MM.1S (cell line): Measurements from ENCODE around the gene SPOP.

ENCODE experiments used
- EZH2 ChIP-seq: fragments of 300-600 bp; sonication (generic); optimal IDR thresholded peaks from 2 replicates; pipeline ENCODE3; 2017; ENCODE audit warnings: low read depth, mild to moderate bottlenecking, antibody characterized with exemption, low read length, mixed read lengths
- EZH2phosphoT487 ChIP-seq: fragments of 300-600 bp; sonication (generic); IDR thresholded peaks from 2 replicates; pipeline ENCODE4 v1.6.1; 2018; ENCODE audit warnings: antibody characterized with exemption, low read length
- TF ChIP-seq, protein P1 (sequence below): fragments of 300-600 bp; sonication (generic); IDR thresholded peaks from 2 replicates; pipeline ENCODE4 v1.5.1; 2016; ENCODE audit warnings: antibody characterized with exemption, low read length, mixed read lengths

DNA sequence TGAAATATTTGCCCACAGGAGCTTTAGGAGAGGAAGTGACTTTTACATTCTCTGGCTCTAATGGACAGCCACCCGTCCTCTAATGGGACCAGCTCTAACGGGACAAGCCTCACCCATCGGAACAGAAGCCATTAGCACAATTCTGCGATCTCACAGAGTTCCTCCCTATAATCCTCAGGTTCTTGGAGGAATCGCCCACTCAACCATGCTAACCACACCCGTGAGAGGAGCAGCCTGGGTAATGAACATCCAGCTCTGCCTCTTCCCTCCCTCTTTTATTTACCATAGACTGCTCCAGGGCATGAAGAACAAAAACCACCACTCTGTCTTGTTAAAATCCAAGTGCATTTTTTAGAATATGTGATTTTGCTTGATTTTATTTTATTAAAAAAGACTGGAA is 23.1 kb upstream of the SPOP start:
- TF ChIP-seq, protein P1, sequence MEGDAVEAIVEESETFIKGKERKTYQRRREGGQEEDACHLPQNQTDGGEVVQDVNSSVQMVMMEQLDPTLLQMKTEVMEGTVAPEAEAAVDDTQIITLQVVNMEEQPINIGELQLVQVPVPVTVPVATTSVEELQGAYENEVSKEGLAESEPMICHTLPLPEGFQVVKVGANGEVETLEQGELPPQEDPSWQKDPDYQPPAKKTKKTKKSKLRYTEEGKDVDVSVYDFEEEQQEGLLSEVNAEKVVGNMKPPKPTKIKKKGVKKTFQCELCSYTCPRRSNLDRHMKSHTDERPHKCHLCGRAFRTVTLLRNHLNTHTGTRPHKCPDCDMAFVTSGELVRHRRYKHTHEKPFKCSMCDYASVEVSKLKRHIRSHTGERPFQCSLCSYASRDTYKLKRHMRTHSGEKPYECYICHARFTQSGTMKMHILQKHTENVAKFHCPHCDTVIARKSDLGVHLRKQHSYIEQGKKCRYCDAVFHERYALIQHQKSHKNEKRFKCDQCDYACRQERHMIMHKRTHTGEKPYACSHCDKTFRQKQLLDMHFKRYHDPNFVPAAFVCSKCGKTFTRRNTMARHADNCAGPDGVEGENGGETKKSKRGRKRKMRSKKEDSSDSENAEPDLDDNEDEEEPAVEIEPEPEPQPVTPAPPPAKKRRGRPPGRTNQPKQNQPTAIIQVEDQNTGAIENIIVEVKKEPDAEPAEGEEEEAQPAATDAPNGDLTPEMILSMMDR, result no peak
- no peak for TF ChIP-seq EZH2
- TF ChIP-seq EZH2phosphoT487, result no peak
